Measurements from ENCODE around the gene LGR4. TPM values are rescaled to one million over a fixed set of nuclear protein-coding genes. Genes with fewer than 3 reads are reported as not detected.
"Not testable (repeated sequence)": the region's sequence is repeated elsewhere in the genome, so short reads cannot be mapped to it uniquely, and the experiment has no call there.

Gene LGR4, protein sequence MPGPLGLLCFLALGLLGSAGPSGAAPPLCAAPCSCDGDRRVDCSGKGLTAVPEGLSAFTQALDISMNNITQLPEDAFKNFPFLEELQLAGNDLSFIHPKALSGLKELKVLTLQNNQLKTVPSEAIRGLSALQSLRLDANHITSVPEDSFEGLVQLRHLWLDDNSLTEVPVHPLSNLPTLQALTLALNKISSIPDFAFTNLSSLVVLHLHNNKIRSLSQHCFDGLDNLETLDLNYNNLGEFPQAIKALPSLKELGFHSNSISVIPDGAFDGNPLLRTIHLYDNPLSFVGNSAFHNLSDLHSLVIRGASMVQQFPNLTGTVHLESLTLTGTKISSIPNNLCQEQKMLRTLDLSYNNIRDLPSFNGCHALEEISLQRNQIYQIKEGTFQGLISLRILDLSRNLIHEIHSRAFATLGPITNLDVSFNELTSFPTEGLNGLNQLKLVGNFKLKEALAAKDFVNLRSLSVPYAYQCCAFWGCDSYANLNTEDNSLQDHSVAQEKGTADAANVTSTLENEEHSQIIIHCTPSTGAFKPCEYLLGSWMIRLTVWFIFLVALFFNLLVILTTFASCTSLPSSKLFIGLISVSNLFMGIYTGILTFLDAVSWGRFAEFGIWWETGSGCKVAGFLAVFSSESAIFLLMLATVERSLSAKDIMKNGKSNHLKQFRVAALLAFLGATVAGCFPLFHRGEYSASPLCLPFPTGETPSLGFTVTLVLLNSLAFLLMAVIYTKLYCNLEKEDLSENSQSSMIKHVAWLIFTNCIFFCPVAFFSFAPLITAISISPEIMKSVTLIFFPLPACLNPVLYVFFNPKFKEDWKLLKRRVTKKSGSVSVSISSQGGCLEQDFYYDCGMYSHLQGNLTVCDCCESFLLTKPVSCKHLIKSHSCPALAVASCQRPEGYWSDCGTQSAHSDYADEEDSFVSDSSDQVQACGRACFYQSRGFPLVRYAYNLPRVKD
- total RNA-seq = under 1 TPM; 0.22 to 0.67 TPM

DNA sequence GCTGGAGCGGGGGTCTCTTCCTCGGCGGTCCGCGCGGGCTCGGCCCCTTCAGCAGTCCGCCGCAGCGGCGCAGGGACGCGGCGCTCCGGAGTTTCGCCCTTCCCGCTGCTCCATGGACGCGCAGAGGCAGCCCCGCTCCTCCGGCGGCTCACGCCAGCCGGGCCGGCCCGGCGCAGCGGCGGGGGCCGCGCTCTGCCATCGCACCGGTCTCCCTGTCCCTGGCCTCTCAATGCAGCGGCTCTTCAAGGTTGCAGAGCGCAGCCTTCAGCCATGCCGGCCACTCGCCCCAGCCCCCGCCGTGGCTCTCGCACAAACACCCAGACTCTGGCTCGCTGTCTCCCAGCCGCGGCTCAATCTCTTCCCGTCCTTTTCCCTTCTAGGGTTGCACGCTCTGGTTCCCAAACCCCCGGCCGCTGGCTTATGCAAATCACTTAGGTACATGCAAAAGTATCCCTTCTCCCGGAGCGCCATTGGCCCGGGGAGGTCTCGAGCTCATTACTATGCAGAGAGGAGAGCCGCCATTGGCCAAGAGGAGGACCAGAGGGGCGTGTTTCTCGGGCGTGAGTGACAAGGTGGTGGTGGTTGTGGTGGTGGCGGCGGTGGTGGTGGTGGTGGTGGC lies at the start of gene LGR4:
Gene LGR4, minus strand, starts transcription at position 393 of the 619 bp plus-strand sequence. CDS start 488 bp downstream, outside the sequence.
- intact Hi-C loops (cut with micrococcal nuclease) = loop anchor here (1.0 kb wide), 2 partner anchors 34 to 109 kb away; partner anchors contain the start of genes CCDC34 and LIN7C
- peaks cover 16% of the 10 kb centered on the region for H3K4me1 Mint-ChIP-seq (ENCODE audit: low read depth)
- peaks cover 20% of the 10 kb centered on the region for H3K27me3 Mint-ChIP-seq
- H3K27ac Mint-ChIP-seq = no peak within 1 kb of the TSS
- ChIA-PET POLR2A (interaction anchor here (0.6 kb wide), 1 partner anchor 35 kb away, joined by 3 read pairs; no protein-coding TSS in a partner anchor), CTCF (interaction anchor here (1.1 to 2.4 kb wide), 4 partner anchors 13 to 289 kb away, joined by 3 to 12 read pairs (median 6); no protein-coding TSS in a partner anchor)
- H3K9me3 Mint-ChIP-seq = no peaks in the 10 kb centered on the region
- no peaks in the 10 kb centered on the region for H3K36me3 Mint-ChIP-seq
- peak within 1 kb of the TSS; percentile 86 for H3K4me3 Mint-ChIP-seq
- peak; percentile 79 for DNase-seq

DNA sequence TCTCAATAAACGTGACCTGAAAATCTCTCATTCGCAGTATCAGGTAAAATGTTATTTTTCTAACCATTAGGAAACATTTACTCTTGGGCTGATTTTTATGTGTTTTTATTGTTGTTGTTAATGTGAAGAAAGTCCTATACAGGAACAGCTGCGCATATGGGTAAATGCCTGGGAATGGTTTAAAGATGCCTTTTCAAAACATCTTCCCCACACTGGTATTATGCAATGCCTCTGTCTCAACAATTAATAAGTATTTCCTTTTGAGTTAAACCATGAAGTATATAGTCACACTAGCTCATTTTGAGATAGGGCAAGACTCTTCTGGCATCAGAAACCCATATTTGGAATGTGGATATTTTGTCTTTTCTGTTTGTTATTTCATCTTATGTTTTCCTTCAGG lies 47.6 kb upstream of the LGR4 start:
- no peak for DNase-seq
- peaks cover 2% of the 10 kb centered on the region for H3K9me3 Mint-ChIP-seq
- H3K4me3 Mint-ChIP-seq = no peak overlapping the region
- intact Hi-C loops (cut with micrococcal nuclease) = no loop called here
- ChIA-PET CTCF (no interaction called here), POLR2A (no interaction called here)
- H3K4me1 Mint-ChIP-seq (ENCODE audit: low read depth) = no peaks in the 10 kb centered on the region
- H3K27me3 Mint-ChIP-seq = peaks cover 7% of the 10 kb centered on the region
- H3K36me3 Mint-ChIP-seq = peaks cover 2% of the 10 kb centered on the region
- no peak overlapping the region for H3K27ac Mint-ChIP-seq

DNA sequence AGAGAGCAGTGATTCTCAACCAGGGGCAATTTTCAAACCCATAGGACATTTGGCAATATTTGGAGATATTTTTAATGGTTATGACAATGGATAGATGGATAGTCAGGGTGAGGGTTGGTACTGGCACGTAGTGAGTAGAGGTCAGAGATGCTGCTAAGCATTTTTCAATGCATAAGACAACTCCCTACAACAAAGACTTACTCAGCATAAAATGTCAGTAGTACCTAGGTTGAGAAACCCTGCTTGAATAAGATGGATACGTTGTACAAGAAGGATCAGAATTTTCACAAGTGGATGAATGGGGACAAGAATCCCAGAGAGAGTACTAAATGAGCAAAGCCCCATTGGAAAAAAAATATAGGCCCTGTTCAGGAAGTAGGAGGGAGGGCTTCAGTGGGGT lies 45.9 kb upstream of the LGR4 start:
- Mint-ChIP-seq H3K27ac (no peak overlapping the region), H3K9me3 (peaks cover 7% of the 10 kb centered on the region), H3K4me1 (ENCODE audit: low read depth) (no peaks in the 10 kb centered on the region), H3K36me3 (peaks cover 3% of the 10 kb centered on the region), H3K4me3 (no peak overlapping the region), H3K27me3 (peaks cover 7% of the 10 kb centered on the region)
- ChIA-PET POLR2A (no interaction called here), CTCF (no interaction called here)
- no peak for DNase-seq
- intact Hi-C loops (cut with micrococcal nuclease) = no loop called here

DNA sequence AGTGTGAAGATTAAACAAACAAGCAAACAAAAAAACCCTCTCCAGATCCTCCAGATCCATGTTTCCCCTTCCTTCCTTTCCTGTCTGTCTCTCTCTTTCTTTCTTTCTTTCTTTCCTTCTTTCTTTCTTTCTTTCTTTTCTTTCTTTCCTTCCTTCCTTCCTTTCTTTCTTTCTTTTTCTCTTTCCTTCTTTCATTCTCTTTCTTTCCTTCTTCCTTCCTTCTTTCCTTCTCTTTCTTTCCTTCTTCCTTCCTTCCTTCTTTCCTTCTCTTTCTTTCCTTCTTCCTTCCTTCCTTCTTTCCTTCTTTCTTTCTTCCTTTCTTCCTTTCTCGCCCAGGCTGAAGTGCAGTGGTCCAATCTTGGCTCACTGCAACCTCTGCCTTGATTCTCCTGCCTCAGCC lies 44.9 kb upstream of the LGR4 start:
- H3K27me3 Mint-ChIP-seq; CTCF ChIA-PET; H3K4me1 Mint-ChIP-seq (ENCODE audit: low read depth): not testable (repeated sequence)

DNA sequence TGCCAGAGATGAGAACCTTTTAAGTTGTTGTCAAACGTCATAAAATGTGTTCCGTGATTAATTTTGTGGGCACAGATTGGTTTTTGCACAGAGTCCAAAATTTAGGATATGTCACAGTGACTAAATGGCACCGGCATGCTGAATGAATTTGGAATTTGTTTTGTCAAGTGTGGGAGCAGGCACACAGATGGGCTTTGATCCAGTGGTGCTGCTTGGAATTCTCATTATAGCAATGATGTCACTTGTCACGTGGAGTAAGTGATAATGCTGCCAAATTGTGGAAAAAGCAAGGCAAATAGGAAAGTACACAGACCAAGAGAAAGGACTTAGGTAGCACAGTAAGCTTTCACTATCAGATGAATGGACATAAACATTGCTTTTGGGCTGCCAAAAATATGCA lies 42.0 kb upstream of the LGR4 start:
- H3K27ac Mint-ChIP-seq = no peak overlapping the region
- intact Hi-C loops (cut with micrococcal nuclease) = no loop called here
- DNase-seq = no peak
- peaks cover 6% of the 10 kb centered on the region for H3K36me3 Mint-ChIP-seq
- ChIA-PET POLR2A (no interaction called here), CTCF (no interaction called here)
- no peak overlapping the region for H3K4me3 Mint-ChIP-seq
- peaks cover 7% of the 10 kb centered on the region for H3K27me3 Mint-ChIP-seq
- no peaks in the 10 kb centered on the region for H3K4me1 Mint-ChIP-seq (ENCODE audit: low read depth)
- peaks cover 7% of the 10 kb centered on the region for H3K9me3 Mint-ChIP-seq

More for the DNA sequence above, 44.9 kb upstream of the LGR4 start:
- H3K27ac Mint-ChIP-seq; H3K4me3 Mint-ChIP-seq; DNase-seq; H3K9me3 Mint-ChIP-seq; POLR2A ChIA-PET; intact Hi-C loops (cut with micrococcal nuclease); H3K36me3 Mint-ChIP-seq: not testable (repeated sequence)

DNA sequence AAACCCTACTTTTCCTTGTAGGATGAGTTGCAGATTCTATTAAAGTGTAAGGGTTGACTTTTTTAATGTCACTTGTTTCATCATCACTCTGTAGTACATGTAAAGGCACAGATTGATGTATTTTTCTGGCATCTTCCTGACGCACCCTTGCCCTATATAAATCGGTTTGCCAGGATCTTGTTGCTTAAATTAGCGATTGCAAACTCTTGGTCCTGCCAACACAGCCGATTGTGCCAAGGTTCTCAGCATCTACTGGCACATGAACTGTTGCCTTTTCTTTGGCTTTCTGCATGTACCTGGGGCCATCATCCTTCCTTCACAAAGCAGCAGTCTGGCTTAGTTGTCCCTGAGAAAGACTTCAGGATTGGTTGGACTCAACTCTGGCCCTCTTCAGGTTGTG lies 41.5 kb upstream of the LGR4 start:
- Mint-ChIP-seq H3K27me3 (peaks cover 7% of the 10 kb centered on the region), H3K27ac (no peak overlapping the region), H3K4me3 (no peak overlapping the region), H3K9me3 (peaks cover 7% of the 10 kb centered on the region), H3K36me3 (peaks cover 6% of the 10 kb centered on the region), H3K4me1 (ENCODE audit: low read depth) (no peaks in the 10 kb centered on the region)
- ChIA-PET POLR2A (no interaction called here), CTCF (interaction anchor here (1.5 kb wide), 1 partner anchor 17 kb away, joined by 5 read pairs; no protein-coding TSS in a partner anchor)
- intact Hi-C loops (cut with micrococcal nuclease) = no loop called here
- no peak for DNase-seq

DNA sequence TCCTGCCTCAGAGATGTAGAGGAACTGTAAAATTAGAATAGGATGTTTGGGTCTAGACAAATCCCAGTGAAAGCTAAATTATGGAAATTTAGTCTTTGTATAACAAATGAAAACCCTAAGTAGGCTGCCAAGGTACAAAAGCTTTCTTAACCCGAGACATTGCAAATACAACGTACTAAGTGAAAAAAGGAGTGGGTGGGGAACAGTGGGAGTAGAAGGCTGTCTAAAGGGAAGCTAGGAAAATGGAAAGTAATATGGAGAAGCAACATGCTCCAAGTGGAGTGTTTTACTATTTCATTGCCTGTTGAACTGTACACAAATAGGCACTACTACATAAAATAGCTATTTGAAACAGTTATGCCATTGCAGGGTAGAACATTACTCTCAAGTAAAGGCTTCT lies 40.8 kb upstream of the LGR4 start:
- H3K9me3 Mint-ChIP-seq = peaks cover 7% of the 10 kb centered on the region
- intact Hi-C loops (cut with micrococcal nuclease) = no loop called here
- no peak overlapping the region for H3K4me3 Mint-ChIP-seq
- H3K27ac Mint-ChIP-seq = no peak overlapping the region
- peaks cover 7% of the 10 kb centered on the region for H3K27me3 Mint-ChIP-seq
- ChIA-PET CTCF (interaction anchor here (1.5 kb wide), 1 partner anchor 16 kb away, joined by 5 read pairs; no protein-coding TSS in a partner anchor), POLR2A (no interaction called here)
- DNase-seq = no peak
- peaks cover 6% of the 10 kb centered on the region for H3K36me3 Mint-ChIP-seq
- peaks cover 3% of the 10 kb centered on the region for H3K4me1 Mint-ChIP-seq (ENCODE audit: low read depth)

DNA sequence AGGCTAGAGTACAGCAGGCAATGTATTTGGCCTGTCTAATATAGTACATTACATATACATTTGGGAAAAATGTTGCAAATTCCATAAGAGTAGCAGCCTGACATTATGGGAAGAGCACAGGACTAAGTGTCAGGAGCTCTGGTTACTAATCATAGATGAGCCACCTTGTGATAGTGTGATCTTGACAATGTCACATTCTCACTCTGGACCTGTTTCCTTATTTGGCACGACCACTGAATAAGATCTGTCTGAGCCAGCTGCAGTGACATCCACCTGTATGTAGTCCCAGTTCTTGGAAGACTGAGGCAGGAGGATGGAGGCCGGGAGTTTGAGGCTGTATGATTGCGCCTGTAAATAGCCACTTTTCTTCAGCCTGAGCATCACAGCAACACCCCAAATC lies 39.6 kb upstream of the LGR4 start:
- POLR2A ChIA-PET = no interaction called here
- CTCF ChIA-PET = no interaction called here
- peaks cover 7% of the 10 kb centered on the region for H3K9me3 Mint-ChIP-seq
- intact Hi-C loops (cut with micrococcal nuclease) = no loop called here
- H3K4me1 Mint-ChIP-seq (ENCODE audit: low read depth) = peaks cover 12% of the 10 kb centered on the region
- peaks cover 6% of the 10 kb centered on the region for H3K36me3 Mint-ChIP-seq
- DNase-seq = no peak
- H3K27me3 Mint-ChIP-seq = peaks cover 3% of the 10 kb centered on the region
- H3K27ac Mint-ChIP-seq = no peak overlapping the region
- H3K4me3 Mint-ChIP-seq = no peak overlapping the region

DNA sequence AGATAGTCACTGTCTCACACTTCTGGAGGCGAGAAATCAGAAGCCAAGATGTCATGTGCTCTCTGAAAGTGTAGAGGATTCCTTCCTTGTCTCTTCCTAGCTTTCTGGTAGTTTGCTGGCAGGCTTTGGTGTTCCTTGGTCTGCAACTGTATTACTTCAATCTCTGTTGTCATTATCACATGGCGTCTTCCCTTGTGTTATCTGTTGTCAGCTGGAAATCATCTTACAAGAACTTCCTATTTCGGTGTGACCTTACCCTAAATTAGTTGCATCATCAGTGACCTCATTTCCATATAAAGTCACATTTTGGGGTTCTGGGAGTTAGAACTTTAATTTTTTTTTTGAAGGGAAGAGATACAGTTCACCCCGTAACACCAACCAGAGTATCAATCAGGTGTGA lies 37.3 kb upstream of the LGR4 start:
- Mint-ChIP-seq H3K9me3 (peaks cover 4% of the 10 kb centered on the region), H3K36me3 (peaks cover 3% of the 10 kb centered on the region), H3K27me3 (no peaks in the 10 kb centered on the region), H3K27ac (no peak overlapping the region), H3K4me3 (no peak overlapping the region), H3K4me1 (ENCODE audit: low read depth) (peaks cover 20% of the 10 kb centered on the region)
- ChIA-PET CTCF (interaction anchor here (0.8 to 1.4 kb wide), 2 partner anchors 12 to 214 kb away, joined by 3 read pairs; no protein-coding TSS in a partner anchor), POLR2A (no interaction called here)
- intact Hi-C loops (cut with micrococcal nuclease) = no loop called here
- no peak for DNase-seq

DNA sequence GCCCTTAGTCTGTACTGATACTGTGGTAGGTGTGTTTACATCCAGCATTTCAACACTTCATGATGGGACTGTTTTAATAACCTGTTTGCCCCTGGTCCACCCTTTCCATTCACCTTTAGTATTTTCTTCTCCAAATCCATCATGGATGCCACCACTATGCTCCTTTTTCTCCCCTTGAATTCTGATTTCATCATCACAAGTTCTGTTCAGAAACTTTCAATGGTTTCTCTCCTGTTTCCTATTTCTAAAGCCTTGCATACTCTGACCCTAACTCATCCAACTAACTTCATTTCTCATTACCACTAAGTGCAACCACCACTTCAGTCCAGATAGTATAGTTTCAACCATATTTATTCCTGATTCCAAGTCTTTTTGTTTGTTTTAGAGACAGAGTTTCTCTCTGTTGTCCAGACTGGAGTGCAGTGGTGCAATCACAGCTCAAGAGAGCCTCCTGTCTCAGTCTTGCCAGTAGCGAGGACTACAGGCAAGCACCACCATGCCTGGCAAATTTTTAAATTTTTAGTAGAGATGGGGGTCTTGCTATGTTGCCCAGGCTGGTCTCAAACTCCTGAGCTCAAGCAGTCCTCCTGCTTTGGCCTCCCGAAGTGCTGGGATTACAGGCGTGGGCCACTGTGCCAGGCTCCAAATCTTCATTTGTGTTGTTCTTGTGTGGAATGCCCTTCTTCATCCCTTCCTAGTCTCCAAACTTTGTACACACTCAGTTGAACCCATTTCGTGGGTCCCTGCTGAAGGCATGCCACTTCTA lies 35.1 kb upstream of the LGR4 start:
- H3K4me3 Mint-ChIP-seq = peak overlapping the region; percentile 100
- no peak for DNase-seq
- POLR2A ChIA-PET = interaction anchor here (0.9 kb wide), 1 partner anchor 35 kb away, joined by 3 read pairs; the partner anchor contains the start of gene LGR4
- H3K36me3 Mint-ChIP-seq = peaks cover 3% of the 10 kb centered on the region
- CTCF ChIA-PET = interaction anchor here (0.7 to 1.0 kb wide), 3 partner anchors 8 to 23 kb away, joined by 3 to 4 read pairs (median 4); no protein-coding TSS in a partner anchor
- no peaks in the 10 kb centered on the region for H3K27me3 Mint-ChIP-seq
- peak overlapping the region; percentile 93 for H3K27ac Mint-ChIP-seq
- H3K9me3 Mint-ChIP-seq = no peaks in the 10 kb centered on the region
- intact Hi-C loops (cut with micrococcal nuclease) = no loop called here
- peaks cover 30% of the 10 kb centered on the region for H3K4me1 Mint-ChIP-seq (ENCODE audit: low read depth)
